Activated CD8-positive, alpha-beta memory T cell treated with anti-CD3 and anti-CD28 coated beads, Interleukin-2, amount 50 U/mL, for 1 hour (primary cell): ENCODE results near the gene GLRA1.
"Not testable (repeated sequence)": the region's sequence is repeated elsewhere in the genome, so short reads cannot be mapped to it uniquely, and the experiment has no call there.

Experiments
- DNase-seq: peaks from one replicate; pipeline ENCODE4 v3.0.0-alpha.2; 2020; ENCODE audit errors: extremely low read depth

GLRA1 gene

GRCh38 chr5:151881621-151882225, 42.9 kb downstream of the GLRA1 start:
- DNase-seq, result no peak

- DNase-seq, result no peak
These were observed 44.3 kb downstream of the GLRA1 start for GRCh38 chr5:151880324-151880723.

DNA sequence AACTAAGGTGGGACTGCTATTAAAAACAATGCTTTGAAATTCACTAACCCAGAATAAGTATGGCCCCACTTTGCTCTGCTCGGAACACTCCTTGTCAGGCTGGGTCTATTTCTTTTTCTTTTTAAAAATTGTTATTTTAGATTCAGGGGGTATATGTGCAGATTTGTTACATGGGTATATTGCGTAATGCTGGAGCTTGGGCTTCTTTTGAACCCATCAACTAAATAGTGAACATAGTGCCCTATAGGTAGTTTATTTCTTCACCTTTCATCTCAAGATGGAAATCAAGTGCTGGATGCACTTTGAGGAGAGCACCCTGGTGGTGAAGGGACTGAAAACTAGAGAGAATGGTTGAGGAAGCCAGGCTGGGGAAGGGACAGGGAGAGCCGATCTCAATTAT, 51.0 kb downstream of the GLRA1 start:
- DNase-seq, result no peak

- DNase-seq, result no peak
These were observed 52.0 kb downstream of the GLRA1 start for GRCh38 chr5:151872701-151873100.

DNA sequence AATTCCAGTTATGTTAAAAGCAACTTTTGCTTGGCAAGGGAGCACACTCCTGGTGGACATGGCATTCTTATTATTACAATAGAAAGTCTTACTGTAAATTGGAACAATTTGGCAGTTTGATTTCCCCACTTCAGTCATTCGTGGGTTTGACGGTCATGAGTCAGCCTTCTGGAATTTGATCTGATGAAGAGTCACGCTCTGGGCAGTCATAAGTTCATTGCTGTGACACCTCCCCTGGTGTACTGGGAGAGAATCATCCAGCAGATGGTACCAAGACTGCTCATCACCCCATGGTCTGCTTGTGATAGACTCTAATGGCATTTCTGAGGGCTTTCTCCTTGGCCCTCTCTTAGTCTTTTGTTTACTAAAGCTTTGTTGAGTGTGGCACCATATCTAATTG, 53.8 kb downstream of the GLRA1 start:
- no peak for DNase-seq

GRCh38 chr5:151870271-151870670, 54.4 kb downstream of the GLRA1 start:
- no peak for DNase-seq

- DNase-seq, result no peak
These were observed 54.8 kb downstream of the GLRA1 start for GRCh38 chr5:151869843-151870242.

GRCh38 chr5:151868451-151868850, 56.2 kb downstream of the GLRA1 start:
- no peak for DNase-seq

- DNase-seq, result no peak
These were observed 60.4 kb downstream of the GLRA1 start for GRCh38 chr5:151864061-151864748.

DNA sequence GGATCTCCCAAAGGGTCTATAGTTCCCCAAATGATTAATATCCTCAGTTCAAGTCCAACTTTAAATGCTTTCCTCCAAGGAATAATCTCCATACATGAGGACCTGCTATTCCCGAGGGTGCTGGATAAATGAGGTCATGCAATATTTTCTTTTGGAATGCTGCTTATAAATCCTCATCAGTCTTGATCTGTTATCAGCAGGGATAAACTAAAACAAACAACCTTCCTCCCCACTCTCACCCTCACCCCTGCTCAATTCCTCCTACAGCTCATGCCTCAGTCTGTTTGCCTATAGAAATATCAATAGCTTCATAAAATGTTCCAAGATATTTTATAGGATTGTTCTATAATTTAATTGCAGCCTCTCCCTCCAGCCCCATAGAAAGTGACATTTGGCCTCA, 61.1 kb downstream of the GLRA1 start:
- no peak for DNase-seq

DNA sequence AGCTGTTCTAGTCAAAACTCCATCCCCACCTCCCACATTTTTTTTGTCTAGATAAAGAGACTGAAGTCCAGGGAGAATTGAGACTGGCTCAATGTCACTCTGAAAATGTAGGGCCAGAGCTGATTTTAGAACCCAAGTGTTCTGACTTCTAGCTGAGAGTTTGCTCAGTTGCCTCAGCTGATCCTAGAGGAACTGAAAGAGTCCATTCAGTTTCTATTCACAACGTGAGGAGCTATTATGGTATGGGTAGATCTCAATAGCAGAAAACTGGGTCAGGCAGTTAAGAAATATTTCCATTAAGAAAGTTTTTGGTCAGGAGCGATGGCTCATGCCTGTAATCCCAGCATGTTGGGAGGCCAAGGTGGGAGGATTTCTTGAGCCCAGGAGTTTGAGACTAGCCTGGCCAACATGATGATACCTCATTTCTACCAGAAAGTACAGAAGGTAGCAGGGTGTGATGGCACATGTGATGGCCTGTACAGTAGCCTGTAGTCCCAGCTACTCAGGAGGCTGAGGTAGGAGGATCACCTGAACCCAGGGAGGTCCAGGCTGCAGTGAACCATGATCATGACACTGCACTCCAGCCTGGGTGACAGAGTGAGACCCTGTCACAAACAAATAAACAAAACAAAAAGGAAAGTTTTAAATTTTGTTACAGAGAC, 61.7 kb downstream of the GLRA1 start:
- no peak for DNase-seq

DNA sequence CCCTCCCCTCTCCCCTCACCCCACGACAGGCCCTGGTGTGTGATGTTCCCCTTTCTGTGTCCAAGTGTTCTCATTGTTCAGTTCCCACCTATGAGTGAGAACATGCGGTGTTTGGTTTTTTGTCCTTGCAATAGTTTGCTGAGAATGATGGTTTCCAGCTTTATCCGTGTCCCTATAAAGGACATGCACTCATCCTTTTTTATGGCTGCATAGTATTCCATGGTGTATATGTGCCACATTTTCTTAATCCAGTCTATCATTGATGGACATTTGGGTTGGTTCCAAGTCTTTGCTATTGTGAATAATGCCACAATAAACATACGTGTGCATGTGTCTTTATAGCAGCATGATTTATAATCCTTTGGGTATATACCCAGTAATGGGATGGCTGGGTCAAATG, 63.8 kb downstream of the GLRA1 start:
- not testable (repeated sequence) for DNase-seq

GRCh38 chr5:151856861-151857260, 67.8 kb downstream of the GLRA1 start:
- no peak for DNase-seq

GRCh38 chr5:151855701-151856100, 69.0 kb downstream of the GLRA1 start:
- DNase-seq, result no peak

GRCh38 chr5:151847871-151848270, 76.8 kb downstream of the GLRA1 start:
- DNase-seq, result no peak

DNA sequence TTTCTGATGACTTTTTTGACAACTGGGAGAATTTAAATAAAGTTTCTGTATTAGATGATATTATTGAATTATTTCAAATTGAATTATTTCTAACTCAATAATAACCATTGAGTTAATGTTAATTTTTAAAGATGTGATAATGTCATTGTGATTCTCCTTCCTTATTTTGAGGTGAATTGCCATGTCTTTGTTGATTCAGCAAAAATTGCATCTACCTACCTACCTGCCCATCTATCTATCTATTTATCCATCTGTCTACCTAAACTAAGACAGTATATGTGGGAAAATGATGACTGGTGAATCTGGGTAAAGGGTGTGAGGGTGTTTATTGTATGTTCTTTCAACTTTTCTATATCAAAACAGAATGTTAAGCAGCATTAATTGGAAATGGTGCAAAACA, 77.9 kb downstream of the GLRA1 start:
- DNase-seq, result no peak

DNA sequence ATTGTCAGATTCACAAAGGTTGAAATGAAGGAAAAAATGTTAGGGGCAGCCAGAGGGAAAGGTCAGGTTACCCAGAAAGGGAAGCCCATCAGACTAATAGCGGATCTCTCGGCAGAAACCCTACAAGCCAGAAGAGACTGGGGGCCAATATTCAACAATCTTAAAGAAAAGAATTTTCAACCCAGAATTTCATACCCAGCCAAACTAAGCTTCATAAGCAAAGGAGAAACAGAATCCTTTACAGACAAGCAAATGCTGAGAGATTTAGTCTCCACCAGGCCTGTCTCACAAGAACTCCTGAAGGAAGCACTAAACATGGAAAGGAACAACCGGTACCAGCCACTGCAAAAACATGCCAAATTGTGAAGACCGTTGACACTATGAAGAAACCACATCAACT, 91.8 kb downstream of the GLRA1 start:
- not testable (repeated sequence) for DNase-seq

GRCh38 chr5:151829370-151829769, 95.3 kb downstream of the GLRA1 start:
- no peak for DNase-seq

DNA sequence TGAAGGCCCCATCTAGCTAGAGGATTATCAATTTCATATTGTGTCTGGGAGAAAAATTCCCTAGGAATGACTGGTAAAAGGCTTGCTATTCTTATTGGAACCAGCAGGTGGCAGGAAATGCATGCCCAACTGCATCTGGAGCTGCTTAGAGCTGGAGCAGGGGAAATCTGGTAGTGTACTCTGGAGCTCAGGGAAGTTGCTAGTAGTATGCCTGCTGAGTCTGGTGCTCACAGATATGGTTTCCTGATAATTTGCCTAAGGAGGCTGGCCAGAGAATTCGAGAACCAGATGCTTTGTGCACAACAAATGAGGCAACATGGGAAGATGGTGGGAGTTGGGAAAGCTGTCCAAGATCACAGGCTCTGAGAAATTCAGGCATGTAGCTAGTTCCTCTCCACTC, 99.2 kb downstream of the GLRA1 start:
- no peak for DNase-seq

- no peak for DNase-seq
These were observed 102.5 kb downstream of the GLRA1 start for GRCh38 chr5:151822141-151822540.

DNA sequence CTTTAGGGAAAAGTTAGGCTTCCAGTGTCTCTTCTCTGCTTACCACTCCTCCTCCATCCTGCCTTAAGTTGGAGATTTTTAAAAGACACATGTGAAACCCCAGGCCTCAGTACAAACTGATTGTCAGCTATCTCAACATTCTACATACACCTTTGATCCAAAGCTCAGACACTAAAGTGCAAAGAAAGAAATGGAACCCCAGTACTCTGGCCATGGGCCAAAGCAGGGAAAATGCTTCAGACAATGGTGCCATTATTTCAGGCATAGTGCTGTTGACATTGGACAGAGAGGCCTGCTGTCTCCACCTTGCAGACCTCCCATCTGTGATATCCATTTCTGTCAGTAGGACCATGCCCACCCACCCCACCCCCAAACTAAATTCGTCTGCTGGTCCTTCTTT, 103.7 kb downstream of the GLRA1 start:
- DNase-seq, result no peak

GRCh38 chr5:151820271-151820670, 104.4 kb downstream of the GLRA1 start:
- no peak for DNase-seq

DNA sequence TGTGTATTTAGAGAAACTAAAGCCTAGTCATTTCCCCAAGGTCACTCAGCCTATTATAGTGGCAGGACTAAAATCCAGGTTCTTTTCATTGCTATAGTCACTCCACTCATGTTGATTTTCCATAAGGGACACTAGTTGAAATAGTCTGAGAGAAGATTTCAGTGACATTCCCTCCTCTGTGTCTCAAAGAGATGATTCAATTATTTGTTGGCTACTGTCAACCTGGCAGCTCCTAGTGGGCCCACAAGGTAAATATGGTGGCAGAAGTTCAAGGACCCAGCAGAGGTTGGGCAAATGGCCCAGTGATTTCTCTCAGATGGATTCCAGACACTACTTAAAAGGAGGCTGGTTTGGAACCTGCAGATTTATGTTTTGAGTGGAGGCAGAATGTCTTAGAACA, 104.8 kb downstream of the GLRA1 start:
- DNase-seq, result no peak
